Hematopoietic multipotent progenitor cell treated with erythropoietin and hydrocortisone succinate and interleukin-3 and kit ligand, for 17 days (in vitro differentiated cells): Measurements from ENCODE around the gene CMTM4.
"Not testable (repeated sequence)": the region's sequence is repeated elsewhere in the genome, so short reads cannot be mapped to it uniquely, and the experiment has no call there.

Experiments used
- DNase-seq: peaks from one replicate; pipeline ENCODE4 v3.0.0-alpha.2; 2015; ENCODE audit warnings: low spot score

CMTM4 gene

GRCh38 chr16:66616169-66616568 is 80.4 kb downstream of the CMTM4 start:
- no peak for DNase-seq

DNA sequence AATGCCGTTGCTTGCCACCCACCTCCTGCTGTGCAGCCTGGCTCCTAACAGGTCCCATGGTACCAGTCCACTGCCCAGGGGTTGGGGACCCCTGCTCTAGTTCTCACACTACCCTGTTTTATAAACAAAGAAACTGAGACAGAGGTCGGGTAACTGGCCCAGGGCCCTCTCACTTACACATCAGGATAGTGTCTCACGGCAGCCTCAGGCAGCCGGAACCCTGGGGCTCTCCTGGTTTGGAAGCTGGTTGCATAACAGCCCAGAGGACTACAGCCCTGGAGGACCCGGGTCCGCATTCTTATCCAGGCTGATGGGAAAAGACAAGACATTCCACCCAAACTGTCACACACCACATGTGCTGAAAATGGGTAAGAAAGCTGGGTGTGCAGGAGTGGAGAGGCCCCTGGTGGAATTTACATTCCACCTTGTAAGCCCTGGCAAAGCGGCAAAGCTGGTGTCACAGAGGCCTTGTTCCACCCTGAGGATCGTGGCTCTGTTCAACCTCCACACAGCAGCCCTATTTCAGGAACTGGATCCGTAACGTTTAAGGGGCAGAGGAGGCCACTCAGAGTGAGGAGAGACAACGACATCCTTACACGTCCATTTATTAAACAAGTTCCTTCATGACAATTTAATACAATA is 82.3 kb downstream of the CMTM4 start:
- no peak for DNase-seq

DNA sequence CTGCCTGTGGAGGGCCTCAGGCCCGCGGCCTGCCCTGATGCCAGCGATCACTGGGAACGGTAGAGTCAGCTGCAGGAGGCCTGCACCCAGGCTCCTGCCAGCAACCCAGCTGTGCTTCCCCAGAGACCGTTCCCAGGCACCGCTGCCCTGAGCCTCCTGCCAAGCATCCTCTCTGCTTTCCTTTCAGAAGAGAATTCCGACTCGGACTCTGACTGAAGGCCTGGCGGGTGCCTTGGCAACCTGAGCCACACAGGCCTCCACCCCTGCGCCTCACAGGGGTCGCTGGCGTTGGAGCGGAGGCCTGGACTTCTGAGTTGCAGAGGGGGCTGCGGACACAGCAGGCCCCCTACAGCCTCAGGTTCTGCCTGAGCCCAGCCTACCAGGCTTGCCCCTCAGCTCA is 84.1 kb downstream of the CMTM4 start:
- no peak for DNase-seq

DNA sequence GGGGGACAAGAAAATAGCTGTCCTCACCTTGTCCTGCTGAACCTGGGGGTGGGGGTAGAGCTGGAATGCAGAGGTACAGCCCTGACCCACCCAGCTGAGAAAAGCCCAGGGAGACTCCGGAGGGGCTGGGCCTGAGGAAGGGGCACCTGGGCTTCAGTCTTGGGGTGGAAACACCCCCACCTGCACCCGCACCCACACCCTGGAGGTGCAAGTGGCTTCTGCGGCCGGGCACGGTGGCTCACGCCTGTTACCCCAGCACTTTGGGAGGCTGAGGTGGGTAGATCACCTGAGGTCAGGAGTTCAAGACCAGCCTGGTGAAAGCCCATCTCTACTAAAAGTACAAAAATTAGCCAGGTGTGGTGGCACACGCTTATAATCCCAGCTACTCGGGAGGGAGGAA is 84.6 kb downstream of the CMTM4 start:
- not testable (repeated sequence) for DNase-seq

- DNase-seq: no peak
Measured at GRCh38 chr16:66610111-66610820, 86.3 kb downstream of the CMTM4 start.

DNA sequence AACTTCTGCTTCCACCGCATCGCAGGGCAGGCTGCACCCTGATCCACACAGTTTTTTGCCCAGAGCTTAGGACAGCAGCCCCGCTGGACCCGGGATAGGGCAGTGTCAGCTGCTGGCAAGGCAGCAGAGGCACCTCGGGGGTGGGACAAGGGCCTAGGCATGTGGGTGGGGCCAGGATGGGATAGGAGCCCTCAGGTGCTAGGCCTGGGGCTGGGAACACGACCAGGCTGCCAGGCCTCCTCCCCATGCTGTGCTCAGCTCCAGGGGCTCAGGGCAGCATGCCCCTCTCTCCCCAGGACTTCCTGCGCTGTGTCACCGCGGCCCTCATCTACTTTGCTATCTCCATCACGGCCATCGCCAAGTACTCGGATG is 87.4 kb downstream of the CMTM4 start:
- no peak for DNase-seq

DNA sequence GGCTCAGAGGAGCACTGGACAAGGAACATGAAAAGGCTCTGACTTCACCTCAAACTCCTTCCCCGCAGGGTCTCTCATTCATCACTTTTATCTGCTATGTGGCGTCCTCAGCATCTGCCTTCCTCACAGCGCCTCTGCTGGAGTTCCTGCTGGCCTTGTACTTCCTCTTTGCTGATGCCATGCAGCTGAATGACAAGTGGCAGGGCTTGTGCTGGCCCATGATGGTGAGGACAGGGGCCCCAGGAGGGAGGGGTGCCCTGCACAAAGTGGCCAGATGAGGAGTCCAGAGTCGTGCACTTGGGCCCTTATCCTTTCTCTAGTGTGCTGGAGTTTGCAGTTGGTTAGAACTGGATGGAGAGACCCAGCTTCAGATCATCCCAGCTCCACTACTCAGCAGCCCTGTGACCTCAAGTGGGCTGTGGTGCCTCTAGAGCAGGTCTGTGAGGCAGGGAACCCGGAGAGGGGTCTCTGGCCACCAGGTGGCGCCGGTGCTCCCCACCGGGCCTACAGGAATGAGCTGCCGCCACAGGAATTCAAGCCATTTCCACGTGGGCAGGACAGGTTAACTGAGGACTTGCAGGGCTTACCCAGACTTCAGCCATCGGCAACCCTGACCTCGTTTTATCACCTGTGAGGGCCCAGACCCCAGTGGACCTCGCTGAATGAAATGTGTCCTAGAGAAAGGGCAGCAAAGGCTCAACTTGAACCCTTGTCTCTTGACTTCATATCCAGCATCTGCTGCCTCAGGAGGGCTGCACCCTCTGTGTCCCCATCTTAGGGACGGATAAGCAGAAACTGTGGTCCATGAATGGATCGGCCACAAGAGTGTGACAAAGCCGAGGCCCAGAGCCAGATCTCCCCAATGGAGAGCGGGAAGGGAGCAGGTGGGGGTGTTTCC is 88.1 kb downstream of the CMTM4 start:
- peak; percentile 67 for DNase-seq

DNA sequence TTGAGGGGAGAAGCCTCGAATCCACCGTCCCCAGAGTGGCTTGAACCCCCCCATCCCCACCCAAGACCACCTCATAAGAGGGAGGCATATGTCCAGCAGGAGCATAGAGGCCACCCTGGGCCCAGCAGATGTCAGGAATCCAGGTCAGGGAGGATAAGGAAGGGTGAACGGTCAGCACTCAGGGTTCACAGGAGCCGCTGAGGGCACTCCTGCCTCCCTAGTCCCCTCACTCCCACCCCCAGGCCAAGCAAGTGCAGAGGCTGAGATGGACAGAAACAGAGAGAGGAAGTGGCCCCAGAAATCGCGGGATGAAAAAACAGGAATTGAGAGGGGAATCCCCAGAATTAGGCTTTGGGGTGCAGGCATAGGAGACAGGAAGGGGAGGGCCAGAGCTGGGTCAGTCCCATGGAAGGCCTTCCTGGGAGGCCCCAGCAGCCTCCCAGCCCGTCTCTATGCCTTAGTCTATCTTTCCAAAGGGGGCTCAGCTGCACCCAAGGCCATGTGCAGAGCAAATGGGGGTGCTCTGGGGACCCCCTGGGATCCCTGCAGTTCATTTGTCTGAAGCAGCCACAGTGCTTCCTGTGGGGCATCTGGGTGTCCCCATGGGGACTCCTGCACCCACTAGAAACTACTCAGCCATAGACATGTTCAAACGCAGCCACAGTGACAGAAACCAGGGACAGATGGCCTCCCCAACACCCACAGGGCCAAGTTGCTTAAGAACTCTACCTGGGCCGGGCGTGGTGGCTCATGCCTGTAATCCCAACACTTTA is 90.4 kb downstream of the CMTM4 start:
- DNase-seq: no peak

GRCh38 chr16:66605177-66605978 is 91.2 kb downstream of the CMTM4 start:
- DNase-seq: no peak

GRCh38 chr16:66604376-66605176 is 92.0 kb downstream of the CMTM4 start, which contains the start of gene CMTM3:
TSS of gene CMTM3 (plus strand) at chr16:66604704. CDS start at chr16:66604806, 102 bp downstream.
- DNase-seq: no peak

GRCh38 chr16:66603537-66604375 is 92.8 kb downstream of the CMTM4 start:
- DNase-seq: no peak

GRCh38 chr16:66601471-66601870 is 95.1 kb downstream of the CMTM4 start:
- no peak for DNase-seq

DNA sequence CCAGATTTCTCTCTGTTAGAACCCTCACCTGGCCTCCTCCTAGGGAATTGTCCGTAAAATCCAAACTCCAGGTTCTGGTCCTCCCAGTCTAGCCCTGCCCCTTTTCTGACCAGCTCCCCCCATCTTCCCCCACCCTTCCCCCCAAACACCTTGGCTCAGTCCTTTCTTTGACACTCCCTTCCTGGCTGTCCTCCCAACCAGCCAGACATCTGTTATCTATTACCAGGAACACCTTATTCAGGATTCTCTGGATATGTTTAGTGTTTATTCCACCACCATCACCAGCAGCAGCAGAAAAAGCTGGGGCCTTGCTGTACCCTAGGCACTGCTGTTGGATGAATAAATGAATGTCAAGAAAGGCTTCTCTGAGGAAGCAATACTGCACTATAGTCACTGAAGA is 96.1 kb downstream of the CMTM4 start:
- no peak for DNase-seq

GRCh38 chr16:66599726-66600125 is 96.8 kb downstream of the CMTM4 start:
- DNase-seq: no peak

- no peak for DNase-seq
Measured at GRCh38 chr16:66598111-66598510, 98.4 kb downstream of the CMTM4 start.

DNA sequence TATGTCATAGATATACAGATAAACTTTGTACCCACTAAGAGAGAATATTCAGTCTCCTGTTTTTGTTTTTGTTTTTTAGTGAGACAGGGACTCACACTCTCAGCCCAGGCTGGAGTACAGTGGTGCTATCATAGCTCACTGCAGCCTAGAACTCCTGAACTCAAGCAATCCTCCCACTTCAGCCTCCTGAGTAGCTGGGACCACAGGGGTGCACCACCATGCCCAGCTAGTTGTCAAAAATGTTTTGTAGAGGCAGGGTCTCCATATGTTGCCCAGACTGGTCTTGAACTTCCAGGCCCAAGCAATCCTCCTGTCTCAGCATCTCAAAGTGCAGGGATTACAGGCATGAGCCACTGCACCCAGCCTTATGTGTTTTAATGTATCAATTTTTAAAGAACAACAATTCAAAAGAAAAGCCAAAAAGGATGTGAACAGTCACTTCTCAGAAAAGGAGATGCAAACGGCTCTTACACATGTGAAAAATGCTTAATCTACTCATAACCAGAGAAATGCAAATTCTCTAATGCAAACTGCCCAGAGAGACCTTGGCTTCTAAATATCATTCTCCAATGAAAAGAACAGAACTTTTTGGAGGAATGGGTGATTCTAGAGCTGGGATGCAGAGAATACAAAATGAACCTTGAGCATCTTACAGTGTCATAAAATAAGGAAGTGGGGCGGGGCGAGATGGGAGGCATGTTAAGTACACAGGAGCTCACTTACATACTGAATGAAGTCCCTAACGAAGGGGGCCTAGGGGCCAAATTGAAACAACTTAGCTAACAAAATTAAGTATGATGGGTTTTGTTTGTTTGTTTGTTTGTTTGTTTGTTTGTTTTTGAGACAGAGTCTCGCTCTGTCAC is 99.3 kb downstream of the CMTM4 start:
- no peak for DNase-seq

DNA sequence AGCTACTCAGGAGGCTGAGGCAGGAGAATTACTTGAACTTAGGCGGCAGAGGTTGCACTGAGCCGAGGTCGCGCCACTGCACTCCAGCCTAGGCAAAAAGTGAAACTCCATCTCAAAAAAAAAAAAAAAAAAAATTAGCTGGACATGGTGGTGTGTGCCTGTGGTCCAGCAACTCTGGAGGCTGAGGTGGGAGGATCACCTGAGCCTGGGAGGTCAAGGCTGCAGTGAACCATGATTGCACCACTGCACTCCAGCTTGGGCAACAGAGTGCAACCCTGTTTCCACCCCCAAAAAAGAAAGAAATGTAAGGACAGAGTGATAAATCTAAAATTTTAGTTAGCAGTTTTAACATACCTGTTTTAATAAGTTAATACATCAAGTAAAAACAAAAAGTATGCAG is 100.0 kb downstream of the CMTM4 start:
- DNase-seq: not testable (repeated sequence)

- DNase-seq: no peak
Measured at GRCh38 chr16:66594739-66595138, 101.8 kb downstream of the CMTM4 start.
